ENCODE measurements around the gene ATG9B. TPM values are rescaled to one million over a fixed set of nuclear protein-coding genes. Genes with fewer than 3 reads are reported as not detected.

The ATG9B gene
- total RNA-seq, 1 experiment from 2014 or later = 1.3 TPM

- Histone ChIP-seq H3K27ac (ENCODE audit: low read length) (no peak overlapping the region), H3K4me1 (ENCODE audit: insufficient read depth, low read length) (peaks cover 9% of the 10 kb centered on the region), H3K79me2 (ENCODE audit: low read length) (no peaks in the 10 kb centered on the region), H3F3A (ENCODE audit: low read length, unreplicated experiment) (no peaks in the 10 kb centered on the region), H3K36me3 (ENCODE audit: low read depth, low read length) (no peaks in the 10 kb centered on the region), H2AFZ (ENCODE audit: low read length) (no peak overlapping the region), H4K20me1 (ENCODE audit: low read length) (no peaks in the 10 kb centered on the region), H3K9me2 (replicated peaks; ENCODE audit: low read length) (no peaks in the 10 kb centered on the region), H3K27me3 (ENCODE audit: low read length) (no peaks in the 10 kb centered on the region), H3K9ac (ENCODE audit: low read length) (no peak overlapping the region), H3K4me3 (ENCODE audit: low read length) (no peak overlapping the region), H3K9me3 (ENCODE audit: low read length) (no peaks in the 10 kb centered on the region), H3K4me2 (ENCODE audit: low read length) (no peak overlapping the region)
- CTCF ChIA-PET = no interaction called here
- DNase-seq (no peak), ATAC-seq (no peak)
- POLR2A ChIA-PET (ENCODE audit: unreplicated experiment) = no interaction called here
- BruUV-seq (replicated peaks) = no TSS peak
- intact Hi-C loops (cut with micrococcal nuclease) = no loop called here
- TF ChIP-seq EZH2 (IDR thresholded peaks at IDR 0.05; ENCODE audit: low read length, unreplicated experiment) (no peak), EZH2phosphoT487 (IDR thresholded peaks at IDR 0.05; ENCODE audit: borderline replicate concordance, low read length) (no peak), CTCF (conservative IDR thresholded peaks at IDR 0.05; ENCODE audit: low read depth, low read length) (no peak)
These were observed 22.7 kb downstream of the ATG9B start for GRCh38 chr7:151001546-151001945.

GRCh38 chr7:151000897-151001495 lies 23.3 kb downstream of the ATG9B start:
- POLR2A ChIA-PET (ENCODE audit: unreplicated experiment) = no interaction called here

More at GRCh38 chr7:151000897-151001495, 23.3 kb downstream of the ATG9B start:
- ATAC-seq (no peak), DNase-seq (no peak)
- Histone ChIP-seq H3K9ac (ENCODE audit: low read length) (no peak overlapping the region), H2AFZ (ENCODE audit: low read length) (no peak overlapping the region), H3K4me2 (ENCODE audit: low read length) (no peak overlapping the region), H3K27ac (ENCODE audit: low read length) (no peak overlapping the region), H3K4me1 (ENCODE audit: insufficient read depth, low read length) (peaks cover 9% of the 10 kb centered on the region), H3K36me3 (ENCODE audit: low read depth, low read length) (no peaks in the 10 kb centered on the region), H4K20me1 (ENCODE audit: low read length) (no peaks in the 10 kb centered on the region), H3K9me3 (ENCODE audit: low read length) (no peaks in the 10 kb centered on the region), H3K79me2 (ENCODE audit: low read length) (no peaks in the 10 kb centered on the region), H3F3A (ENCODE audit: low read length, unreplicated experiment) (no peaks in the 10 kb centered on the region), H3K4me3 (ENCODE audit: low read length) (no peak overlapping the region), H3K27me3 (ENCODE audit: low read length) (no peaks in the 10 kb centered on the region), H3K9me2 (replicated peaks; ENCODE audit: low read length) (no peaks in the 10 kb centered on the region)
- CTCF ChIA-PET = no interaction called here
- no peak for TF ChIP-seq EZH2 (IDR thresholded peaks at IDR 0.05; ENCODE audit: low read length, unreplicated experiment)
- TF ChIP-seq CTCF (conservative IDR thresholded peaks at IDR 0.05; ENCODE audit: low read depth, low read length) = no peak
- no peak for TF ChIP-seq EZH2phosphoT487 (IDR thresholded peaks at IDR 0.05; ENCODE audit: borderline replicate concordance, low read length)
- intact Hi-C loops (cut with micrococcal nuclease) = no loop called here
- BruUV-seq (replicated peaks) = no TSS peak
